ENCODE measurements around the gene PKNOX2. TPM values are rescaled to one million over a fixed set of nuclear protein-coding genes. Genes with fewer than 3 reads are reported as not detected.

PKNOX2 gene
- total and polyA plus RNA-seq, 10 of the 15 experiments (the other 5 are each of a cell fraction or from before 2014, with no cell fraction given), result not detected

DNA sequence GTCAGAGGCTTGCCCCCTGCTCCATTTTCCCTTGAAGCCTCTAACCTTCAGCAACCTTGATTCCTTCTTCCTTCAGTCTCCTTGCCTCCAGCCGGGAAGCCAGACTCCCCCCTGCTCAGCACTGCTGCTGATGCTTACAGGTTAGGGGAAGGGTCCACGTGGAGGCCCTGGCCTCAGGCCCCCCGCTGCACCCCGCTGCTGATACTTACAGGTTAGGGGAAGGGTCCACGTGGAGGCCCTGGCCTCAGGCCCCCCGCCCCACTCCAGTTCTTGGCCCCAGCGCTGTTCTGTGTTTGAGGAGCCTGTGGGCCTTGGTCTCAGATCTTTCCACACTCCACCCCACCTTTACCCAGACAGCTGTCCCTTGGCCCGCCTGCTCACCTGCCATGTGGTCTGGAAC is 25.6 kb upstream of the PKNOX2 start (continued):
- TF ChIP-seq IKZF1 (conservative IDR thresholded peaks at IDR 0.05), result no peak
- no peak for TF ChIP-seq HDAC6 (IDR thresholded peaks at IDR 0.05; ENCODE audit: unreplicated experiment)
- TF ChIP-seq, protein P1, sequence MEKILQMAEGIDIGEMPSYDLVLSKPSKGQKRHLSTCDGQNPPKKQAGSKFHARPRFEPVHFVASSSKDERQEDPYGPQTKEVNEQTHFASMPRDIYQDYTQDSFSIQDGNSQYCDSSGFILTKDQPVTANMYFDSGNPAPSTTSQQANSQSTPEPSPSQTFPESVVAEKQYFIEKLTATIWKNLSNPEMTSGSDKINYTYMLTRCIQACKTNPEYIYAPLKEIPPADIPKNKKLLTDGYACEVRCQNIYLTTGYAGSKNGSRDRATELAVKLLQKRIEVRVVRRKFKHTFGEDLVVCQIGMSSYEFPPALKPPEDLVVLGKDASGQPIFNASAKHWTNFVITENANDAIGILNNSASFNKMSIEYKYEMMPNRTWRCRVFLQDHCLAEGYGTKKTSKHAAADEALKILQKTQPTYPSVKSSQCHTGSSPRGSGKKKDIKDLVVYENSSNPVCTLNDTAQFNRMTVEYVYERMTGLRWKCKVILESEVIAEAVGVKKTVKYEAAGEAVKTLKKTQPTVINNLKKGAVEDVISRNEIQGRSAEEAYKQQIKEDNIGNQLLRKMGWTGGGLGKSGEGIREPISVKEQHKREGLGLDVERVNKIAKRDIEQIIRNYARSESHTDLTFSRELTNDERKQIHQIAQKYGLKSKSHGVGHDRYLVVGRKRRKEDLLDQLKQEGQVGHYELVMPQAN (conservative IDR thresholded peaks at IDR 0.05), result no peak
- TF ChIP-seq ZNF24 (IDR thresholded peaks at IDR 0.05), result no peak
- TF ChIP-seq SMARCA5 (IDR thresholded peaks at IDR 0.05), result no peak
- no peak for TF ChIP-seq TAF1 (IDR thresholded peaks at IDR 0.05; ENCODE audit: borderline replicate concordance, low read depth, low read length)
- TF ChIP-seq, protein P2, sequence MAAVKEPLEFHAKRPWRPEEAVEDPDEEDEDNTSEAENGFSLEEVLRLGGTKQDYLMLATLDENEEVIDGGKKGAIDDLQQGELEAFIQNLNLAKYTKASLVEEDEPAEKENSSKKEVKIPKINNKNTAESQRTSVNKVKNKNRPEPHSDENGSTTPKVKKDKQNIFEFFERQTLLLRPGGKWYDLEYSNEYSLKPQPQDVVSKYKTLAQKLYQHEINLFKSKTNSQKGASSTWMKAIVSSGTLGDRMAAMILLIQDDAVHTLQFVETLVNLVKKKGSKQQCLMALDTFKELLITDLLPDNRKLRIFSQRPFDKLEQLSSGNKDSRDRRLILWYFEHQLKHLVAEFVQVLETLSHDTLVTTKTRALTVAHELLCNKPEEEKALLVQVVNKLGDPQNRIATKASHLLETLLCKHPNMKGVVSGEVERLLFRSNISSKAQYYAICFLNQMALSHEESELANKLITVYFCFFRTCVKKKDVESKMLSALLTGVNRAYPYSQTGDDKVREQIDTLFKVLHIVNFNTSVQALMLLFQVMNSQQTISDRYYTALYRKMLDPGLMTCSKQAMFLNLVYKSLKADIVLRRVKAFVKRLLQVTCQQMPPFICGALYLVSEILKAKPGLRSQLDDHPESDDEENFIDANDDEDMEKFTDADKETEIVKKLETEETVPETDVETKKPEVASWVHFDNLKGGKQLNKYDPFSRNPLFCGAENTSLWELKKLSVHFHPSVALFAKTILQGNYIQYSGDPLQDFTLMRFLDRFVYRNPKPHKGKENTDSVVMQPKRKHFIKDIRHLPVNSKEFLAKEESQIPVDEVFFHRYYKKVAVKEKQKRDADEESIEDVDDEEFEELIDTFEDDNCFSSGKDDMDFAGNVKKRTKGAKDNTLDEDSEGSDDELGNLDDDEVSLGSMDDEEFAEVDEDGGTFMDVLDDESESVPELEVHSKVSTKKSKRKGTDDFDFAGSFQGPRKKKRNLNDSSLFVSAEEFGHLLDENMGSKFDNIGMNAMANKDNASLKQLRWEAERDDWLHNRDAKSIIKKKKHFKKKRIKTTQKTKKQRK (IDR thresholded peaks at IDR 0.05; ENCODE audit: low read depth, low read length), result no peak
- no peak for TF ChIP-seq PAX5 (IDR thresholded peaks at IDR 0.05; ENCODE audit: borderline replicate concordance, low read depth, low read length)
- no peak for TF ChIP-seq NFYB (IDR thresholded peaks at IDR 0.05; ENCODE audit: insufficient read depth, low read depth, low read length)

All from GM12878 (cell line).